HG02798 (cell line): ENCODE results near the gene PARP14.
"Not testable (repeated sequence)": the region's sequence is repeated elsewhere in the genome, so short reads cannot be mapped to it uniquely, and the experiment has no call there.

Source experiments
- ATAC-seq: cut with Tn5 transposase; IDR thresholded peaks from one replicate; pipeline ENCODE4 v1.9.1; 2021; ENCODE audit warnings: mild to moderate bottlenecking; ENCODE audit not compliant: unreplicated experiment, poor library complexity

PARP14 gene

GRCh38 chr3:122674339-122674738 is 6.3 kb upstream of the PARP14 start:
- no peak for ATAC-seq

GRCh38 chr3:122676759-122677158 is 3.9 kb upstream of the PARP14 start:
- no peak for ATAC-seq

GRCh38 chr3:122677216-122677615 is 3.4 kb upstream of the PARP14 start:
- ATAC-seq, result no peak

- no peak for ATAC-seq
Observed at GRCh38 chr3:122678506-122678905, 2.1 kb upstream of the PARP14 start.

GRCh38 chr3:122679085-122679881 is 1.4 kb upstream of the PARP14 start:
- ATAC-seq, result peak; percentile 49

- ATAC-seq, result no peak
Observed at GRCh38 chr3:122679882-122680474, 661 bp upstream of the PARP14 start.

- ATAC-seq, result no peak
Observed at GRCh38 chr3:122681284-122681973, 790 bp downstream of the PARP14 start.

- no peak for ATAC-seq
Observed at GRCh38 chr3:122681974-122682409, 1.4 kb downstream of the PARP14 start.

- not testable (repeated sequence) for ATAC-seq
Observed at GRCh38 chr3:122682778-122683411, 2.3 kb downstream of the PARP14 start.

- ATAC-seq, result no peak
Observed at GRCh38 chr3:122687298-122687697, 6.7 kb downstream of the PARP14 start.

GRCh38 chr3:122688996-122689395 is 8.4 kb downstream of the PARP14 start:
- ATAC-seq, result no peak

- no peak for ATAC-seq
Observed at GRCh38 chr3:122689587-122689986, 8.9 kb downstream of the PARP14 start.

GRCh38 chr3:122690096-122690495 is 9.5 kb downstream of the PARP14 start:
- no peak for ATAC-seq

- peak; percentile 61 for ATAC-seq
Observed at GRCh38 chr3:122691195-122691594, 10.6 kb downstream of the PARP14 start.

- ATAC-seq, result no peak
Observed at GRCh38 chr3:122692674-122693073, 12.0 kb downstream of the PARP14 start.

GRCh38 chr3:122694966-122695365 is 14.3 kb downstream of the PARP14 start:
- peak; percentile 39 for ATAC-seq

GRCh38 chr3:122695927-122696561 is 15.4 kb downstream of the PARP14 start:
- ATAC-seq, result no peak

- peak; percentile 85 for ATAC-seq
Observed at GRCh38 chr3:122697952-122698620, 17.4 kb downstream of the PARP14 start.

- no peak for ATAC-seq
Observed at GRCh38 chr3:122700193-122700592, 19.6 kb downstream of the PARP14 start.

GRCh38 chr3:122705379-122705778 is 24.7 kb downstream of the PARP14 start:
- no peak for ATAC-seq
